Panc1 (cell line): ENCODE measurements around the gene MSRB2. TPM values are rescaled to one million over a fixed set of nuclear protein-coding genes. Genes with fewer than 3 reads are reported as not detected.
A peak's percentile ranks its signal among the peaks of the same experiment; 100 is the strongest.

ENCODE experiments used
- ATAC-seq: fragments of 200-7000 bp; cut with Tn5 transposase; 2 replicates; pipeline ENCODE4 v1.9.1; 2020; ENCODE audit warnings: mild to moderate bottlenecking, moderate library complexity
- BruUV-seq: library from RNA; stranded (reverse); fragments of 400-500 nt; replicated peaks from 2 replicates; lab custom pipeline; 2021; lab: Mats Ljungman, UMichigan
- CTCF ChIA-PET: fragments of 300-600 bp; sonication (Branson Sonifier 250); formaldehyde crosslinking; loops from one replicate; lab custom pipeline; 2022; ENCODE audit warnings: antibody characterized with exemption; lab: Charles Lee
- POLR2A ChIA-PET: fragments of 300-600 bp; sonication (Branson Sonifier 250); formaldehyde crosslinking; loops from one replicate; lab custom pipeline; 2022; ENCODE audit warnings: antibody characterized with exemption; lab: Charles Lee
- DNase-seq: peaks from one replicate; pipeline ENCODE4 v3.0.0-alpha.2; 2010; ENCODE audit warnings: low read depth, low spot score
- H3K27ac ChIP-seq: 2 replicates; pipeline ENCODE4 v1.5.1; 2011; ENCODE audit warnings: mild to moderate bottlenecking, low read length, inconsistent platforms
- H3K27me3 ChIP-seq: fragments of 200-500 bp; sonication (Bioruptor generic); 2 replicates; pipeline ENCODE4 v1.6.0; 2014; ENCODE audit warnings: low read length, inconsistent platforms; ENCODE audit not compliant: control insufficient read depth, insufficient read depth
- H3K36me3 ChIP-seq: fragments of 200-500 bp; sonication (Bioruptor generic); 2 replicates; pipeline ENCODE4 v1.5.1; 2014; ENCODE audit warnings: inconsistent platforms, mild to moderate bottlenecking, low read length, moderate library complexity; ENCODE audit not compliant: control insufficient read depth, insufficient read depth
- H3K4me1 ChIP-seq: 2 replicates; pipeline ENCODE4 v1.5.1; 2011; ENCODE audit warnings: inconsistent platforms, mild to moderate bottlenecking, low read length, moderate library complexity; ENCODE audit not compliant: control insufficient read depth, insufficient read depth
- H3K4me3 ChIP-seq, 2 experiments: 2 replicates each; pipeline ENCODE4 v1.5.1; 2011 to 2012; ENCODE audit warnings: low read depth in 2 of 2, low read length in 2 of 2, mild to moderate bottlenecking in 2 of 2, inconsistent platforms in 1 of 2, moderate library complexity in 1 of 2
- H3K9me3 ChIP-seq: fragments of 200-500 bp; sonication (Bioruptor generic); 2 replicates; pipeline ENCODE4 v1.5.1; 2014; ENCODE audit warnings: low read depth, mild to moderate bottlenecking, inconsistent platforms, low read length, moderate library complexity; ENCODE audit not compliant: control insufficient read depth, insufficient read depth
- POLR2AphosphoS5 ChIP-seq: IDR thresholded peaks from 2 replicates; pipeline ENCODE4 v1.6.1; 2012; ENCODE audit warnings: mild to moderate bottlenecking, low read depth, low read length, moderate library complexity
- SIN3A ChIP-seq: IDR thresholded peaks from 2 replicates; pipeline ENCODE4 v1.6.1; 2012; ENCODE audit warnings: low read depth, mild to moderate bottlenecking, low read length, moderate library complexity, borderline replicate concordance; ENCODE audit not compliant: insufficient read depth
- TCF7L2 ChIP-seq: IDR thresholded peaks from 2 replicates; pipeline ENCODE4 v1.6.1; 2011; ENCODE audit warnings: mild to moderate bottlenecking, low read depth, low read length, inconsistent platforms
- in situ Hi-C: cut with HindIII; loops from 2 replicates; pipeline ENCODE4 v1.10.0; 2016; ENCODE audit warnings: low sequenced_read_pairs, low pct_unique_long_range_greater_than_20kb
- intact Hi-C: fragments of 100-400 bp; cut with micrococcal nuclease; formaldehyde crosslinking; loops from one replicate; pipeline ENCODE4 v1.10.0; 2022; ENCODE audit not compliant: unreplicated experiment
- total RNA-seq: library from RNA; stranded (reverse); gene quantifications from one replicate; pipeline ENCODE4 v1.2.1, GENCODE V29; 2021; ENCODE audit not compliant: unreplicated experiment
- TF ChIP-seq, protein P1 (sequence below): fragments of 450-650 bp; IDR thresholded peaks from 2 replicates; pipeline ENCODE4 v1.5.1; 2017; ENCODE audit warnings: mild to moderate bottlenecking
- TF ChIP-seq, protein P2 (sequence below), 2 experiments: IDR thresholded peaks; 2 replicates each; pipeline ENCODE4 v1.6.1; 2011 to 2012; ENCODE audit warnings: low read depth in 2 of 2, control low read depth in 1 of 2, low read length in 1 of 2, mild to moderate bottlenecking in 1 of 2, moderate library complexity in 1 of 2; ENCODE audit not compliant: insufficient read depth in 1 of 2

The MSRB2 gene
- total RNA-seq, 1 experiment from 2014 or later: 10.7 TPM

DNA sequence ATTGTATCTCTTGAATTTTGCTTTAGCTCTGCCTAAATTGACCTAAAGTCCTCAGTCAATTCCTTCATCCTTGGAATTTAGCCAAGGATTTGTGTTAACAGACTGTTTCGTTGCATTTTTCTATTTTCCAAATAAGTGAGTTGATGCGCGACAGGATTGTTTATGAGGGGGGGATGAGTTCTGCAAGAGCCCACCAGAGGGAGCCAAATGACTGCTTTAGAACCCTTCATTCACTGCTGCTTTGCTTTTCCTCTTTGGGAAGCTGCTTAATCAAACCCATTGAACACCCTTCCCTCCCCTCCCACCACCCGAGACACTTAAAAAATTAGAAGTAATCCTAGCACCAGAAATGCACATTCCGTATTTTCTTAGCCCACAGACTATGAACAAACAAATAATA lies 63.0 kb downstream of the MSRB2 start:
- POLR2A ChIA-PET: no interaction called here
- Histone ChIP-seq H3K4me3 (no peak overlapping the region), H3K27ac (no peak overlapping the region), H3K36me3 (no peaks in the 10 kb centered on the region), H3K9me3 (no peaks in the 10 kb centered on the region), H3K27me3 (no peaks in the 10 kb centered on the region), H3K4me1 (0 out of 2 replicates have a peak, but pooled peaks cover 3% of the 10 kb centered on the region)
- CTCF ChIA-PET: interaction anchor here (0.9 kb wide), 1 partner anchor 135 kb away, joined by 3 read pairs; no protein-coding TSS in a partner anchor
- ATAC-seq (peak; percentile 88), DNase-seq (peak; percentile 39)
- no TSS peak for BruUV-seq
- in situ Hi-C loops: no loop called here
- intact Hi-C loops: loop anchor here (1.0 to 10.0 kb wide), 2 partner anchors 135 to 546 kb away; no protein-coding TSS in a partner anchor
- TF ChIP-seq SIN3A: no peak
- TF ChIP-seq, protein P1, sequence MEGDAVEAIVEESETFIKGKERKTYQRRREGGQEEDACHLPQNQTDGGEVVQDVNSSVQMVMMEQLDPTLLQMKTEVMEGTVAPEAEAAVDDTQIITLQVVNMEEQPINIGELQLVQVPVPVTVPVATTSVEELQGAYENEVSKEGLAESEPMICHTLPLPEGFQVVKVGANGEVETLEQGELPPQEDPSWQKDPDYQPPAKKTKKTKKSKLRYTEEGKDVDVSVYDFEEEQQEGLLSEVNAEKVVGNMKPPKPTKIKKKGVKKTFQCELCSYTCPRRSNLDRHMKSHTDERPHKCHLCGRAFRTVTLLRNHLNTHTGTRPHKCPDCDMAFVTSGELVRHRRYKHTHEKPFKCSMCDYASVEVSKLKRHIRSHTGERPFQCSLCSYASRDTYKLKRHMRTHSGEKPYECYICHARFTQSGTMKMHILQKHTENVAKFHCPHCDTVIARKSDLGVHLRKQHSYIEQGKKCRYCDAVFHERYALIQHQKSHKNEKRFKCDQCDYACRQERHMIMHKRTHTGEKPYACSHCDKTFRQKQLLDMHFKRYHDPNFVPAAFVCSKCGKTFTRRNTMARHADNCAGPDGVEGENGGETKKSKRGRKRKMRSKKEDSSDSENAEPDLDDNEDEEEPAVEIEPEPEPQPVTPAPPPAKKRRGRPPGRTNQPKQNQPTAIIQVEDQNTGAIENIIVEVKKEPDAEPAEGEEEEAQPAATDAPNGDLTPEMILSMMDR: peak; percentile 82

DNA sequence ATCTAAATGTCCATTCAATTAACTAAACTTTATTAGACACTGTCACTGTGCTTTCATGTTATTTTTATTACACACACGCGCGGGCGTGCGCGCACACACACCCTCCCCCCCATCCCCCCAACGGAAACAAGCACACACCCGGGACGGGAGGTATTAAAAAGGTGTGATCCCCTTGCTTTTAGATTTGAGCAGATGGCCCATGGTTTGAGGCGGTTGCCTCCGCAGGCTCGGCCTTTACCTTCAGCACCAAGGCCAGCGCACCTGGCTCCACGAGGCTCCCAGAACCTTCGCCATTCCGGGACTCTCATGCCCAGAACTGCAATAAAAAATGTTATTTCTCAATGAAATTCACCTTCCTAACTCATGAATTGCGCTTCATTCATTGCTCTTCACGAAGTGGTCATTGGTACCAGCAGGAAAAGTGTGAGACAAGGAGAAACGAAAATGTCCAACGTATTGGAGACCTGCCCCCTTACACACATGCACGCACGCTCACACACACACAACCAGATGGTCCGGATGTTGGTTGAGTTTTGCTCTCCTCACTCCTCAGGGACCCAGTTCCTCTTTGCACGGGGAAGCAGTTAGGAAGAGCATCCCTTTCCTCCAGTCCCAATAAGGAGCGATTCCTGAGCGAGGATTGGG lies 76.0 kb downstream of the MSRB2 start:
- no peak overlapping the region for H3K27ac ChIP-seq
- ATAC-seq (no peak), DNase-seq (no peak)
- intact Hi-C loops (loop anchor here (10.0 kb wide), 1 partner anchor 93 kb away; no protein-coding TSS in a partner anchor), in situ Hi-C loops (no loop called here)
- no peak overlapping the region for H3K4me3 ChIP-seq
- H3K36me3 ChIP-seq: no peaks in the 10 kb centered on the region
- BruUV-seq: no TSS peak
- no peaks in the 10 kb centered on the region for H3K9me3 ChIP-seq
- no peaks in the 10 kb centered on the region for H3K4me1 ChIP-seq
- TF ChIP-seq, protein P2, sequence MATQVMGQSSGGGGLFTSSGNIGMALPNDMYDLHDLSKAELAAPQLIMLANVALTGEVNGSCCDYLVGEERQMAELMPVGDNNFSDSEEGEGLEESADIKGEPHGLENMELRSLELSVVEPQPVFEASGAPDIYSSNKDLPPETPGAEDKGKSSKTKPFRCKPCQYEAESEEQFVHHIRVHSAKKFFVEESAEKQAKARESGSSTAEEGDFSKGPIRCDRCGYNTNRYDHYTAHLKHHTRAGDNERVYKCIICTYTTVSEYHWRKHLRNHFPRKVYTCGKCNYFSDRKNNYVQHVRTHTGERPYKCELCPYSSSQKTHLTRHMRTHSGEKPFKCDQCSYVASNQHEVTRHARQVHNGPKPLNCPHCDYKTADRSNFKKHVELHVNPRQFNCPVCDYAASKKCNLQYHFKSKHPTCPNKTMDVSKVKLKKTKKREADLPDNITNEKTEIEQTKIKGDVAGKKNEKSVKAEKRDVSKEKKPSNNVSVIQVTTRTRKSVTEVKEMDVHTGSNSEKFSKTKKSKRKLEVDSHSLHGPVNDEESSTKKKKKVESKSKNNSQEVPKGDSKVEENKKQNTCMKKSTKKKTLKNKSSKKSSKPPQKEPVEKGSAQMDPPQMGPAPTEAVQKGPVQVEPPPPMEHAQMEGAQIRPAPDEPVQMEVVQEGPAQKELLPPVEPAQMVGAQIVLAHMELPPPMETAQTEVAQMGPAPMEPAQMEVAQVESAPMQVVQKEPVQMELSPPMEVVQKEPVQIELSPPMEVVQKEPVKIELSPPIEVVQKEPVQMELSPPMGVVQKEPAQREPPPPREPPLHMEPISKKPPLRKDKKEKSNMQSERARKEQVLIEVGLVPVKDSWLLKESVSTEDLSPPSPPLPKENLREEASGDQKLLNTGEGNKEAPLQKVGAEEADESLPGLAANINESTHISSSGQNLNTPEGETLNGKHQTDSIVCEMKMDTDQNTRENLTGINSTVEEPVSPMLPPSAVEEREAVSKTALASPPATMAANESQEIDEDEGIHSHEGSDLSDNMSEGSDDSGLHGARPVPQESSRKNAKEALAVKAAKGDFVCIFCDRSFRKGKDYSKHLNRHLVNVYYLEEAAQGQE (IDR thresholded peaks at IDR 0.05; ENCODE audit: insufficient read depth in 1 of 2, low read depth in 2 of 2, low read length in 1 of 2): peak; percentile 82 to 86
- TF ChIP-seq TCF7L2: no peak
- TF ChIP-seq POLR2AphosphoS5: no peak
- TF ChIP-seq, protein P1: no peak
- TF ChIP-seq SIN3A: no peak
- CTCF ChIA-PET: no interaction called here
- POLR2A ChIA-PET: no interaction called here
- no peaks in the 10 kb centered on the region; the same call in 1 of the 2 replicates for H3K27me3 ChIP-seq

Other genes with a start within 250 kb of the MSRB2 start
- 1.0 TPM for gene ARMC3, start 167.5 kb upstream of the MSRB2 start, total RNA-seq
- not detected for gene PTF1A, start 96.7 kb downstream of the MSRB2 start, total RNA-seq
- not detected for gene C10orf67, start 249.2 kb downstream of the MSRB2 start, total RNA-seq